HG03039 (cell line): ENCODE results near the gene MDK.

Experiments
- ATAC-seq: cut with Tn5 transposase; IDR thresholded peaks from one replicate; pipeline ENCODE4 v1.9.1; 2021; ENCODE audit warnings: mild to moderate bottlenecking, moderate library complexity; ENCODE audit not compliant: unreplicated experiment

The MDK gene

GRCh38 chr11:46381819-46382645, 563 bp downstream of the MDK start:
- ATAC-seq, result no peak

- no peak for ATAC-seq
These were observed 1.4 kb downstream of the MDK start for GRCh38 chr11:46382646-46383403.

GRCh38 chr11:46383404-46383758, 1.9 kb downstream of the MDK start:
- no peak for ATAC-seq

- ATAC-seq, result no peak
These were observed 2.7 kb downstream of the MDK start for GRCh38 chr11:46383974-46384701.

GRCh38 chr11:46385169-46386004, 3.9 kb downstream of the MDK start:
- ATAC-seq, result no peak

- ATAC-seq, result no peak
These were observed 4.6 kb downstream of the MDK start for GRCh38 chr11:46386005-46386578.

- no peak for ATAC-seq
These were observed 5.2 kb downstream of the MDK start for GRCh38 chr11:46386674-46387073.

GRCh38 chr11:46387456-46387855, 6.0 kb downstream of the MDK start:
- ATAC-seq, result no peak

- ATAC-seq, result no peak
These were observed 6.6 kb downstream of the MDK start for GRCh38 chr11:46387919-46388618.

- ATAC-seq, result no peak
These were observed 7.4 kb downstream of the MDK start for GRCh38 chr11:46388619-46389449.

GRCh38 chr11:46389450-46390330, 8.2 kb downstream of the MDK start:
- ATAC-seq, result no peak

GRCh38 chr11:46390331-46391171, 9.1 kb downstream of the MDK start:
- ATAC-seq, result no peak

GRCh38 chr11:46391186-46391577, 9.7 kb downstream of the MDK start:
- no peak for ATAC-seq

- ATAC-seq, result no peak
These were observed 10.3 kb downstream of the MDK start, which contains the start of gene CHRM4 for GRCh38 chr11:46391578-46392420. Gene CHRM4 (minus strand): TSS chr11:46391776. CDS start chr11:46386557, 5,219 bp downstream.

- no peak for ATAC-seq
These were observed 11.2 kb downstream of the MDK start for GRCh38 chr11:46392421-46393230.
